HS-5 (cell line): Measurements from ENCODE around the gene C2orf76.

Source experiments
- DNase-seq: peaks from one replicate; pipeline ENCODE4 v3.0.0-alpha.2; 2012; ENCODE audit warnings: low read depth

Gene C2orf76

GRCh38 chr2:119337749-119338148 lies 28.9 kb downstream of the C2orf76 start:
- DNase-seq: no peak

GRCh38 chr2:119333833-119334232 lies 32.8 kb downstream of the C2orf76 start:
- DNase-seq: no peak

GRCh38 chr2:119333360-119333759 lies 33.3 kb downstream of the C2orf76 start:
- DNase-seq: no peak

- no peak for DNase-seq
Measured at GRCh38 chr2:119332953-119333352, 33.7 kb downstream of the C2orf76 start.

- DNase-seq: no peak
Measured at GRCh38 chr2:119327431-119327830, 39.2 kb downstream of the C2orf76 start.

- DNase-seq: no peak
Measured at GRCh38 chr2:119326938-119327337, 39.7 kb downstream of the C2orf76 start.

GRCh38 chr2:119324685-119325270 lies 41.9 kb downstream of the C2orf76 start:
- no peak for DNase-seq

GRCh38 chr2:119323459-119323858 lies 43.2 kb downstream of the C2orf76 start:
- no peak for DNase-seq

GRCh38 chr2:119319593-119319992 lies 47.0 kb downstream of the C2orf76 start:
- no peak for DNase-seq

- DNase-seq: no peak
Measured at GRCh38 chr2:119317554-119317953, 49.1 kb downstream of the C2orf76 start.

GRCh38 chr2:119316066-119316465 lies 50.6 kb downstream of the C2orf76 start:
- DNase-seq: no peak

GRCh38 chr2:119315241-119315925 lies 51.3 kb downstream of the C2orf76 start:
- no peak for DNase-seq

- no peak for DNase-seq
Measured at GRCh38 chr2:119311831-119312230, 54.8 kb downstream of the C2orf76 start.

GRCh38 chr2:119311371-119311770 lies 55.3 kb downstream of the C2orf76 start:
- no peak for DNase-seq

GRCh38 chr2:119308793-119309330 lies 57.8 kb downstream of the C2orf76 start:
- DNase-seq: no peak

GRCh38 chr2:119307419-119308140 lies 59.1 kb downstream of the C2orf76 start:
- DNase-seq: no peak

GRCh38 chr2:119306196-119306590 lies 60.4 kb downstream of the C2orf76 start:
- no peak for DNase-seq

GRCh38 chr2:119305497-119306195 lies 61.0 kb downstream of the C2orf76 start:
- DNase-seq: no peak

GRCh38 chr2:119304847-119305246 lies 61.8 kb downstream of the C2orf76 start:
- DNase-seq: no peak

- DNase-seq: no peak
Measured at GRCh38 chr2:119301413-119301812, 65.2 kb downstream of the C2orf76 start.

- no peak for DNase-seq
Measured at GRCh38 chr2:119295688-119296375, 70.8 kb downstream of the C2orf76 start.

- DNase-seq: no peak
Measured at GRCh38 chr2:119294671-119295070, 72.0 kb downstream of the C2orf76 start.
